Panc1 (cell line): Measurements from ENCODE around the gene SWAP70. TPM values are rescaled to one million over a fixed set of nuclear protein-coding genes. Genes with fewer than 3 reads are reported as not detected.
A peak's percentile ranks its signal among the peaks of the same experiment; 100 is the strongest.

Experiments
- ATAC-seq: fragments of 200-7000 bp; cut with Tn5 transposase; 2 replicates; pipeline ENCODE4 v1.9.1; 2020; ENCODE audit warnings: mild to moderate bottlenecking, moderate library complexity
- BruUV-seq: library from RNA; stranded (reverse); fragments of 400-500 nt; replicated peaks from 2 replicates; lab custom pipeline; 2021; lab: Mats Ljungman, UMichigan
- CTCF ChIA-PET: fragments of 300-600 bp; sonication (Branson Sonifier 250); formaldehyde crosslinking; loops from one replicate; lab custom pipeline; 2022; ENCODE audit warnings: antibody characterized with exemption; lab: Charles Lee
- POLR2A ChIA-PET: fragments of 300-600 bp; sonication (Branson Sonifier 250); formaldehyde crosslinking; loops from one replicate; lab custom pipeline; 2022; ENCODE audit warnings: antibody characterized with exemption; lab: Charles Lee
- DNase-seq: peaks from one replicate; pipeline ENCODE4 v3.0.0-alpha.2; 2010; ENCODE audit warnings: low read depth, low spot score
- H3K27ac ChIP-seq: 2 replicates; pipeline ENCODE4 v1.5.1; 2011; ENCODE audit warnings: mild to moderate bottlenecking, low read length, inconsistent platforms
- H3K27me3 ChIP-seq: fragments of 200-500 bp; sonication (Bioruptor generic); 2 replicates; pipeline ENCODE4 v1.6.0; 2014; ENCODE audit warnings: low read length, inconsistent platforms; ENCODE audit not compliant: control insufficient read depth, insufficient read depth
- H3K36me3 ChIP-seq: fragments of 200-500 bp; sonication (Bioruptor generic); 2 replicates; pipeline ENCODE4 v1.5.1; 2014; ENCODE audit warnings: inconsistent platforms, mild to moderate bottlenecking, low read length, moderate library complexity; ENCODE audit not compliant: control insufficient read depth, insufficient read depth
- H3K4me1 ChIP-seq: 2 replicates; pipeline ENCODE4 v1.5.1; 2011; ENCODE audit warnings: inconsistent platforms, mild to moderate bottlenecking, low read length, moderate library complexity; ENCODE audit not compliant: control insufficient read depth, insufficient read depth
- H3K4me3 ChIP-seq, 2 experiments: 2 replicates each; pipeline ENCODE4 v1.5.1; 2011 to 2012; ENCODE audit warnings: low read depth in 2 of 2, low read length in 2 of 2, mild to moderate bottlenecking in 2 of 2, inconsistent platforms in 1 of 2, moderate library complexity in 1 of 2
- H3K9me3 ChIP-seq: fragments of 200-500 bp; sonication (Bioruptor generic); 2 replicates; pipeline ENCODE4 v1.5.1; 2014; ENCODE audit warnings: low read depth, mild to moderate bottlenecking, inconsistent platforms, low read length, moderate library complexity; ENCODE audit not compliant: control insufficient read depth, insufficient read depth
- CTCF ChIP-seq: fragments of 450-650 bp; IDR thresholded peaks from 2 replicates; pipeline ENCODE4 v1.5.1; 2017; ENCODE audit warnings: mild to moderate bottlenecking
- POLR2AphosphoS5 ChIP-seq: IDR thresholded peaks from 2 replicates; pipeline ENCODE4 v1.6.1; 2012; ENCODE audit warnings: mild to moderate bottlenecking, low read depth, low read length, moderate library complexity
- REST ChIP-seq, 2 experiments: IDR thresholded peaks; 2 replicates each; pipeline ENCODE4 v1.6.1; 2011 to 2012; ENCODE audit warnings: low read depth in 2 of 2, control low read depth in 1 of 2, low read length in 1 of 2, mild to moderate bottlenecking in 1 of 2, moderate library complexity in 1 of 2; ENCODE audit not compliant: insufficient read depth in 1 of 2
- SIN3A ChIP-seq: IDR thresholded peaks from 2 replicates; pipeline ENCODE4 v1.6.1; 2012; ENCODE audit warnings: low read depth, mild to moderate bottlenecking, low read length, moderate library complexity, borderline replicate concordance; ENCODE audit not compliant: insufficient read depth
- TCF7L2 ChIP-seq: IDR thresholded peaks from 2 replicates; pipeline ENCODE4 v1.6.1; 2011; ENCODE audit warnings: mild to moderate bottlenecking, low read depth, low read length, inconsistent platforms
- in situ Hi-C: cut with HindIII; loops from 2 replicates; pipeline ENCODE4 v1.10.0; 2016; ENCODE audit warnings: low sequenced_read_pairs, low pct_unique_long_range_greater_than_20kb
- intact Hi-C: fragments of 100-400 bp; cut with micrococcal nuclease; formaldehyde crosslinking; loops from one replicate; pipeline ENCODE4 v1.10.0; 2022; ENCODE audit not compliant: unreplicated experiment
- total RNA-seq: library from RNA; stranded (reverse); gene quantifications from one replicate; pipeline ENCODE4 v1.2.1, GENCODE V29; 2021; ENCODE audit not compliant: unreplicated experiment

Gene SWAP70
- total RNA-seq, 1 experiment from 2014 or later: 96.0 TPM

- intact Hi-C loops (no loop called here), in situ Hi-C loops (no loop called here)
- DNase-seq (no peak), ATAC-seq (no peak)
- Histone ChIP-seq H3K36me3 (peaks cover 15% of the 10 kb centered on the region), H3K9me3 (no peaks in the 10 kb centered on the region), H3K27ac (peak overlapping the region; percentile 88), H3K4me1 (peaks cover 35% of the 10 kb centered on the region), H3K27me3 (no peaks in the 10 kb centered on the region), H3K4me3 (no peak overlapping the region)
- POLR2A ChIA-PET: no interaction called here
- CTCF ChIA-PET: interaction anchor here (0.6 to 0.7 kb wide), 2 partner anchors 527 to 1844 kb away, joined by 4 to 11 read pairs; partner anchors contain the start of gene ADM
- TF ChIP-seq REST (IDR thresholded peaks at IDR 0.05; ENCODE audit: insufficient read depth in 1 of 2, low read depth in 2 of 2, low read length in 1 of 2): no peak
- TF ChIP-seq CTCF: no peak
- TF ChIP-seq TCF7L2: no peak
- TF ChIP-seq POLR2AphosphoS5: no peak
- TF ChIP-seq SIN3A: no peak
- no TSS peak for BruUV-seq
These were observed 113.6 kb downstream of the SWAP70 start for GRCh38 chr11:9777525-9777924.

- Histone ChIP-seq H3K9me3 (no peaks in the 10 kb centered on the region), H3K4me1 (peaks cover 35% of the 10 kb centered on the region), H3K36me3 (peaks cover 15% of the 10 kb centered on the region), H3K4me3 (no peak overlapping the region), H3K27me3 (no peaks in the 10 kb centered on the region), H3K27ac (peak overlapping the region; percentile 75)
- no TSS peak for BruUV-seq
- DNase-seq: no peak
- POLR2A ChIA-PET: no interaction called here
- no peak for ATAC-seq
- CTCF ChIA-PET: no interaction called here
- in situ Hi-C loops: no loop called here
- intact Hi-C loops: no loop called here
- TF ChIP-seq POLR2AphosphoS5: no peak
- TF ChIP-seq CTCF: no peak
- no peak for TF ChIP-seq TCF7L2
These were observed 117.1 kb downstream of the SWAP70 start for GRCh38 chr11:9780929-9781328.
